ENCODE measurements around the gene S1PR5.

GRCh38 chr19:10532457-10532856 is 15.2 kb upstream of the S1PR5 start:
- TF ChIP-seq CTCF (IDR thresholded peaks at IDR 0.05) (no peak), POLR2A (IDR thresholded peaks at IDR 0.05) (no peak)

All from uterus (tissue), 2 donors.